IMR-90 (cell line): Measurements from ENCODE around the gene CBR4. TPM values are rescaled to one million over a fixed set of nuclear protein-coding genes. Genes with fewer than 3 reads are reported as not detected.

Source experiments
- ATAC-seq: fragments of 200-7000 bp; cut with Tn5 transposase; 2 replicates; pipeline ENCODE4 v1.9.1; 2020; ENCODE audit warnings: low read depth, mild to moderate bottlenecking, moderate library complexity
- BruUV-seq: library from RNA; stranded (reverse); fragments of 400-500 nt; replicated peaks from 2 replicates; lab custom pipeline; 2021; lab: Mats Ljungman, UMichigan
- CTCF ChIA-PET: fragments of 300-600 bp; formaldehyde crosslinking; extraction: SDS; loops from one replicate; lab custom pipeline; 2021; ENCODE audit warnings: antibody characterized with exemption; lab: Yijun Ruan, JAX
- POLR2A ChIA-PET: fragments of 300-600 bp; sonication (Branson Sonifier 250); formaldehyde crosslinking; loops from one replicate; lab custom pipeline; 2022; ENCODE audit warnings: antibody characterized with exemption; ENCODE audit not compliant: unreplicated experiment; lab: Charles Lee
- DNase-seq: peaks from one replicate; pipeline ENCODE4 v3.0.0; 2013
- H2AFZ ChIP-seq: replicated peaks from 2 replicates; pipeline ENCODE3; 2013; ENCODE audit warnings: low read length, mild to moderate bottlenecking; ENCODE audit not compliant: poor library complexity
- H2AK5ac ChIP-seq: 2 replicates; pipeline ENCODE4 v1.6.1; 2013; ENCODE audit warnings: low read depth, low read length, inconsistent platforms
- H2AK9ac ChIP-seq: replicated peaks from 2 replicates; pipeline ENCODE3; 2013; ENCODE audit warnings: mild to moderate bottlenecking, low read depth, low read length, moderate library complexity; ENCODE audit not compliant: poor library complexity
- H2BK120ac ChIP-seq: 2 replicates; pipeline ENCODE4 v1.6.1; 2013; ENCODE audit warnings: low read depth, low read length, inconsistent platforms
- H2BK15ac ChIP-seq: 3 replicates; pipeline ENCODE4 v1.6.1; 2013; ENCODE audit warnings: low read depth, low read length, inconsistent platforms
- H2BK20ac ChIP-seq: 2 replicates; pipeline ENCODE4 v1.6.1; 2013; ENCODE audit warnings: low read depth, mild to moderate bottlenecking, inconsistent platforms, low read length, moderate library complexity
- H2BK5ac ChIP-seq: 2 replicates; pipeline ENCODE4 v1.6.1; 2013; ENCODE audit warnings: mild to moderate bottlenecking, low read depth, low read length, inconsistent platforms; ENCODE audit not compliant: poor library complexity, severe bottlenecking
- H3K14ac ChIP-seq: replicated peaks from 2 replicates; pipeline ENCODE4 v1.6.1; 2013; ENCODE audit warnings: low read depth, low read length, inconsistent platforms
- H3K18ac ChIP-seq: 2 replicates; pipeline ENCODE4 v1.6.1; 2013; ENCODE audit warnings: low read depth, low read length, control low read depth
- H3K23ac ChIP-seq: 2 replicates; pipeline ENCODE4 v1.6.1; 2013; ENCODE audit warnings: low read depth, low read length, inconsistent platforms
- H3K27ac ChIP-seq: 2 replicates; pipeline ENCODE4 v1.5.1; 2013; ENCODE audit warnings: mild to moderate bottlenecking, control low read depth, low read length; ENCODE audit not compliant: insufficient read depth
- H3K27me3 ChIP-seq: 2 replicates; pipeline ENCODE4 v1.6.1; 2013; ENCODE audit warnings: low read length; ENCODE audit not compliant: control insufficient read depth, insufficient read depth
- H3K36me3 ChIP-seq: 2 replicates; pipeline ENCODE4 v1.6.1; 2013; ENCODE audit warnings: low read length, mixed read lengths; ENCODE audit not compliant: control insufficient read depth, insufficient read depth
- H3K4ac ChIP-seq: 2 replicates; pipeline ENCODE4 v1.6.1; 2013; ENCODE audit warnings: low read depth, low read length, inconsistent platforms
- H3K4me1 ChIP-seq: 2 replicates; pipeline ENCODE4 v1.6.1; 2013; ENCODE audit warnings: low read length, mixed read lengths; ENCODE audit not compliant: control insufficient read depth, insufficient read depth
- H3K4me2 ChIP-seq: 2 replicates; pipeline ENCODE4 v1.6.1; 2013; ENCODE audit warnings: low read depth, mild to moderate bottlenecking, control low read depth, low read length, moderate library complexity
- H3K4me3 ChIP-seq: 2 replicates; pipeline ENCODE4 v1.5.1; 2013; ENCODE audit warnings: low read depth, mild to moderate bottlenecking, control low read depth, low read length, moderate library complexity; ENCODE audit not compliant: insufficient read depth
- H3K56ac ChIP-seq: 2 replicates; pipeline ENCODE4 v1.6.1; 2013; ENCODE audit warnings: low read length, inconsistent platforms; ENCODE audit not compliant: insufficient read depth; ENCODE audit errors: extremely low read depth
- H3K79me1 ChIP-seq, 2 experiments: 2 replicates each; pipeline ENCODE4 v1.6.1; 2013; ENCODE audit warnings: low read length in 2 of 2, inconsistent platforms in 1 of 2, low read depth in 1 of 2
- H3K9ac ChIP-seq: 2 replicates; pipeline ENCODE4 v1.6.1; 2013; ENCODE audit warnings: low read depth, low read length, control low read depth
- H3K9me1 ChIP-seq: 2 replicates; pipeline ENCODE4 v1.6.1; 2013; ENCODE audit warnings: low read length, inconsistent platforms; ENCODE audit not compliant: insufficient read depth
- H3K9me3 ChIP-seq: 2 replicates; pipeline ENCODE4 v1.6.1; 2013; ENCODE audit warnings: low read length; ENCODE audit not compliant: control insufficient read depth, insufficient read depth
- H4K20me1 ChIP-seq: 2 replicates; pipeline ENCODE4 v1.6.1; 2013; ENCODE audit warnings: low read length, inconsistent platforms; ENCODE audit not compliant: insufficient read depth
- H4K5ac ChIP-seq: 2 replicates; pipeline ENCODE4 v1.6.1; 2013; ENCODE audit warnings: mild to moderate bottlenecking, low read depth, low read length, control low read depth
- H4K8ac ChIP-seq, 2 experiments: 2 replicates each; pipeline ENCODE4 v1.6.1; 2013; ENCODE audit warnings: low read depth in 2 of 2, low read length in 2 of 2, control low read depth in 1 of 2, inconsistent platforms in 1 of 2
- H4K91ac ChIP-seq: 2 replicates; pipeline ENCODE4 v1.6.1; 2013; ENCODE audit warnings: low read depth, low read length, inconsistent platforms; ENCODE audit not compliant: insufficient read depth
- BHLHE40 ChIP-seq: fragments of 150-350 bp; IDR thresholded peaks from 2 replicates; pipeline ENCODE4 v1.6.1; 2016; ENCODE audit warnings: mild to moderate bottlenecking, low read depth, low read length
- CTCF ChIP-seq: conservative IDR thresholded peaks from 2 replicates; pipeline ENCODE4 v1.5.1; 2012; ENCODE audit warnings: mild to moderate bottlenecking, low read depth, low read length, improper control_type of control experiment
- FOS ChIP-seq: fragments of 150-350 bp; IDR thresholded peaks from 2 replicates; pipeline ENCODE4 v1.6.1; 2016; ENCODE audit warnings: low read depth, low read length
- MXI1 ChIP-seq: IDR thresholded peaks from 2 replicates; pipeline ENCODE4 v1.6.1; 2012; ENCODE audit warnings: low read depth, mild to moderate bottlenecking, low read length, moderate library complexity, borderline replicate concordance
- NFE2L2 ChIP-seq: fragments of 150-350 bp; IDR thresholded peaks from 2 replicates; pipeline ENCODE4 v1.6.1; 2016; ENCODE audit warnings: low read depth, mild to moderate bottlenecking, low read length
- RFX5 ChIP-seq: IDR thresholded peaks from 2 replicates; pipeline ENCODE4 v1.8.0; 2012; ENCODE audit warnings: low read depth, mild to moderate bottlenecking, low read length, moderate library complexity
- SMC3 ChIP-seq: fragments of 150-350 bp; IDR thresholded peaks from 2 replicates; pipeline ENCODE4 v1.6.1; 2016; ENCODE audit warnings: low read depth, mild to moderate bottlenecking, antibody characterized with exemption, low read length, moderate library complexity
- WGBS, 2 experiments: methylation state at CpG; one replicate each; pipeline versions ENCODE4 v1.1.5 to v1.1.7; 2013; ENCODE audit warnings: missing lambda C conversion rate in 2 of 2; ENCODE audit not compliant: insufficient read length in 1 of 2; ENCODE audit errors: extremely low coverage in 2 of 2; 5-methylcytosine and 5-hydroxymethylcytosine counted together
- dilution Hi-C: fragments of 300-500 bp; cut with HindIII; formaldehyde crosslinking; loops from one replicate; pipeline ENCODE4 v1.14.3; 2018; ENCODE audit warnings: low sequenced_read_pairs; ENCODE audit not compliant: unreplicated experiment
- in situ Hi-C: fragments of 300-500 bp; cut with MboI; formaldehyde crosslinking; loops from 3 replicates; pipeline ENCODE4 v1.14.3; 2019; ENCODE audit warnings: low sequenced_read_pairs, inconsistent platforms, mixed read lengths
- intact Hi-C: fragments of 100-400 bp; cut with micrococcal nuclease; formaldehyde crosslinking; loops from 2 replicates; pipeline ENCODE4 v1.10.0; 2022
- polyA plus RNA-seq, 3 experiments: library from polyadenylated mRNA; depleted of rRNA; stranded (reverse); fragments of >200 nt; gene quantifications; 2 replicates each; pipeline ENCODE4 v1.2.3, GENCODE V29; 2012; ENCODE audit warnings: low replicate concordance in 1 of 3
- total RNA-seq: library from RNA; depleted of rRNA; stranded (reverse); fragments of >200 nt; gene quantifications from 2 replicates; pipeline ENCODE4 v1.2.3, GENCODE V29; 2012

CBR4 gene
- total and polyA plus RNA-seq, 2 of the 4 experiments (the other 2 are of a cell fraction), result 2.7 to 4.5 TPM

- DNase-seq (no peak), ATAC-seq (no peak)
- WGBS, 2 experiments, result no CpG with 5 or more reads among the region's 2 CpGs
- Histone ChIP-seq H3K4ac (no peak overlapping the region), H3K18ac (no peak overlapping the region), H3K36me3 (no peaks in the 10 kb centered on the region), H3K27me3 (no peaks in the 10 kb centered on the region), H2AFZ (no peak overlapping the region), H3K23ac (no peak overlapping the region), H2BK5ac (no peak overlapping the region), H4K5ac (no peak overlapping the region), H3K4me3 (no peak overlapping the region), H2BK20ac (no peak overlapping the region), H2BK15ac (no peak overlapping the region), H4K8ac (no peak overlapping the region), H2BK120ac (no peak overlapping the region), H3K27ac (no peak overlapping the region), H2AK9ac (no peak overlapping the region), H4K91ac (no peak overlapping the region), H3K9me3 (no peaks in the 10 kb centered on the region), H4K20me1 (no peaks in the 10 kb centered on the region), H3K9ac (no peak overlapping the region), H3K4me2 (no peak overlapping the region), H3K4me1 (no peaks in the 10 kb centered on the region), H3K9me1 (no peaks in the 10 kb centered on the region), H3K79me1 (no peaks in the 10 kb centered on the region), H3K14ac (no peak overlapping the region), H2AK5ac (no peak overlapping the region), H3K56ac (no peak overlapping the region)
- TF ChIP-seq MXI1, result no peak
- TF ChIP-seq CTCF, result no peak
- TF ChIP-seq FOS, result no peak
- TF ChIP-seq NFE2L2, result no peak
- no peak for TF ChIP-seq RFX5
- TF ChIP-seq BHLHE40, result no peak
- no peak for TF ChIP-seq SMC3
- intact Hi-C loops (no loop called here), in situ Hi-C loops (no loop called here), dilution Hi-C loops (no loop called here)
- BruUV-seq, result no TSS peak
- ChIA-PET POLR2A (interaction anchor here (0.6 kb wide), 1 partner anchor 24 kb away, joined by 4 read pairs; no protein-coding TSS in a partner anchor), CTCF (interaction anchor here (0.5 kb wide), 1 partner anchor 8 kb away, joined by 3 read pairs; no protein-coding TSS in a partner anchor)
Measured at GRCh38 chr4:168945291-168945690, 64.8 kb downstream of the CBR4 start.
